Ascending aorta (tissue), 2 donors: ENCODE results near the gene PDZD2. TPM values are rescaled to one million over a fixed set of nuclear protein-coding genes. Genes with fewer than 3 reads are reported as not detected.
"Not testable (repeated sequence)": the region's sequence is repeated elsewhere in the genome, so short reads cannot be mapped to it uniquely, and the experiment has no call there.

Experiments used
- DNase-seq, 2 donors: peaks; one replicate each; pipeline ENCODE4 v3.0.0-alpha.2; 2019; ENCODE audit warnings: low spot score in 2 of 2
- H3K27ac ChIP-seq, 2 donors: fragments of 200-600 bp; sonication (generic); one replicate each; pipeline ENCODE4 v1.5.1; 2016 to 2017; ENCODE audit warnings: mild to moderate bottlenecking in 1 of 2
- H3K27me3 ChIP-seq: fragments of 200-600 bp; sonication (generic); one replicate; pipeline ENCODE4 v1.5.1; 2017
- H3K36me3 ChIP-seq, 2 donors: fragments of 200-600 bp; sonication (generic); one replicate each; pipeline ENCODE4 v1.5.1; 2016
- H3K4me1 ChIP-seq, 2 donors: fragments of 200-600 bp; sonication (generic); one replicate each; pipeline ENCODE4 v1.5.1; 2016 to 2017; ENCODE audit warnings: mild to moderate bottlenecking in 1 of 2
- H3K4me3 ChIP-seq, 2 donors: fragments of 200-600 bp; sonication (generic); one replicate each; pipeline ENCODE4 v1.5.1; 2016 to 2017; ENCODE audit warnings: mild to moderate bottlenecking in 1 of 2
- H3K9me3 ChIP-seq, 2 donors: fragments of 200-600 bp; sonication (generic); one replicate each; pipeline ENCODE4 v1.5.1; 2016
- intact Hi-C: fragments of 100-400 bp; cut with DNase I; formaldehyde crosslinking; loops from one replicate; pipeline ENCODE4 v1.15.1; 2023
- total RNA-seq: library from RNA; depleted of rRNA; stranded (reverse); fragments of >200 nt; gene quantifications from one replicate; pipeline ENCODE4 v1.1.0, GENCODE V29; 2016
- TF ChIP-seq, protein P1 (sequence below), 3 experiments: fragments of 200-600 bp in 2 of 3; fragments of 450-650 bp in 1 of 3; sonication (generic) in 2 of 3; IDR thresholded peaks; one replicate each; pipeline ENCODE4 v1.5.1; 2016 to 2019; ENCODE audit warnings: antibody characterized with exemption in 3 of 3, mild to moderate bottlenecking in 1 of 3, moderate library complexity in 1 of 3

PDZD2 gene
- total RNA-seq, 1 donor from 2014 or later: 8.1 TPM

DNA sequence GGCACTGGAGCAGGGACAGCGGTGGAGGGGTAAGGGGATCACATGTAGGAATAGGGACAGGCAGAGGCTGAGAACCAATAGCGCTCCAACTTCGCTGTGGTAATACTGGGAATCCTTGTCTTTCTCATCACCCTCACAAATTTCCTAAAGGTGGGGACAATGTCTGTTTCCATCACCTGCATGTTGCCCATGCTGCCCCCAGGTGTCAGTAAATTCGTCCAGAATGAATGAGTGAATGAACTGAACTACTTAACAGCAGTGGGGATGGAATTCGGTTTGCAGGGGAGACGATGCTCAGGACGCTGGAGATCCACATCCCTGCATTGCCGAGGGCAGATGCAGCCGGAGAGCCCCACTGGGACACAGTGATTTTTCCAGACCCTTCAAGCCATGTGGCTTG is 129.9 kb downstream of the PDZD2 start:
- H3K27me3 ChIP-seq: no peaks in the 10 kb centered on the region
- H3K4me3 ChIP-seq: no peak overlapping the region
- TF ChIP-seq, protein P1, sequence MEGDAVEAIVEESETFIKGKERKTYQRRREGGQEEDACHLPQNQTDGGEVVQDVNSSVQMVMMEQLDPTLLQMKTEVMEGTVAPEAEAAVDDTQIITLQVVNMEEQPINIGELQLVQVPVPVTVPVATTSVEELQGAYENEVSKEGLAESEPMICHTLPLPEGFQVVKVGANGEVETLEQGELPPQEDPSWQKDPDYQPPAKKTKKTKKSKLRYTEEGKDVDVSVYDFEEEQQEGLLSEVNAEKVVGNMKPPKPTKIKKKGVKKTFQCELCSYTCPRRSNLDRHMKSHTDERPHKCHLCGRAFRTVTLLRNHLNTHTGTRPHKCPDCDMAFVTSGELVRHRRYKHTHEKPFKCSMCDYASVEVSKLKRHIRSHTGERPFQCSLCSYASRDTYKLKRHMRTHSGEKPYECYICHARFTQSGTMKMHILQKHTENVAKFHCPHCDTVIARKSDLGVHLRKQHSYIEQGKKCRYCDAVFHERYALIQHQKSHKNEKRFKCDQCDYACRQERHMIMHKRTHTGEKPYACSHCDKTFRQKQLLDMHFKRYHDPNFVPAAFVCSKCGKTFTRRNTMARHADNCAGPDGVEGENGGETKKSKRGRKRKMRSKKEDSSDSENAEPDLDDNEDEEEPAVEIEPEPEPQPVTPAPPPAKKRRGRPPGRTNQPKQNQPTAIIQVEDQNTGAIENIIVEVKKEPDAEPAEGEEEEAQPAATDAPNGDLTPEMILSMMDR (IDR thresholded peaks at IDR 0.05): no peak
- no peak overlapping the region for H3K27ac ChIP-seq
- H3K36me3 ChIP-seq: no peaks in the 10 kb centered on the region
- no peak for DNase-seq
- H3K4me1 ChIP-seq: peaks cover 0 to 5% of the 10 kb centered on the region in 2 donors
- intact Hi-C loops: no loop called here
- H3K9me3 ChIP-seq: no peaks in the 10 kb centered on the region

DNA sequence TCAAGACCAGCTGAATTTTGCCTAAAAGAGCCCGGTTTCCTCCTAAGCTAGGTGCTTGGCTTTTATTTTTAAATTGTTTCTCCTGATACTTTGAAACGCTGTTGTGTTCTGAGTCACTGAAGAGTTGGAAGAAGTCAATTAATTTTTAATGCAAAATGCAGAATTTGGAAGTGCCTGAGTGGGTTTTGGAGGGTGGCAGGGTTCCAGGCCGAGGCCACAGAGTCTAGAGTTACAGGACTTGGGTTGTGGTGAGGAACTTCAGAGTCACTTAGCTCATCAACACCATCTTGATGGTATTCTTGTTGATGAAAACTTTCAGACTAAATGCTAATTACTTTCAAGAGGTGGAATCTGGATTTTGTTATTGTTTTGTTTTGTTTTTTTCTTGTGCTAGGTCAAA is 130.6 kb downstream of the PDZD2 start:
- Histone ChIP-seq H3K4me3 (no peak overlapping the region), H3K9me3 (no peaks in the 10 kb centered on the region), H3K27ac (no peak overlapping the region), H3K27me3 (no peaks in the 10 kb centered on the region), H3K4me1 (peaks cover 0 to 5% of the 10 kb centered on the region in 2 donors), H3K36me3 (no peaks in the 10 kb centered on the region)
- no peak for DNase-seq
- intact Hi-C loops: no loop called here
- TF ChIP-seq, protein P1 (IDR thresholded peaks at IDR 0.05): no peak

DNA sequence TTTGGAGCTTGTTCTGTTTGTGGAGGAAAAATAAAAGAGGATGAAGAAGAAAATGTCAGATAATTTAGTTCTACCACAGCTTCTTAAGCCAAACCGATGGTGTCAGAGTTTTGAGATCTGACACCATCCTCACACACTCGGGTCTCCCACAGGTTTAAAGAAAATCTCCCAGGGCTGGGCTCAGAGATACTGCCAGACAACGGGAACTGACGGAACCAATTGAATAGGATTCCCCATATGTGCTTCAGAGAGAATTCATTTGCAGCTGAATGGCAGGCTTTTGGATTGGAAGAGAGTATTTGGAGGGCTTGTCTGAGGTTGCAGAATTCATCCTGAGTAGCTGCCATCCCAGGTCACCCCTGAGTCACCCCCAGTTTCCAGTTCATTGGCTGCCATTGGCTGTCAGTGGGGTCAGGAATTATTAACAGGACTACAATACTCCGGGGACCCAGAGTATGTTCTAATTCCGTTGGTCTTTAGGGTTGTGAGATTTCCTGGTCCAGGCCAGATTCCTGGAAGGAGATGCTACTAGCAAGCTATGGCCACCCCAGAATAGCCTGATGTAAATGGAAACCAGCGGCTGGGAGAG is 131.3 kb downstream of the PDZD2 start:
- intact Hi-C loops: loop anchor here (10.0 kb wide), 1 partner anchor 105 kb away; no protein-coding TSS in a partner anchor
- Histone ChIP-seq H3K9me3 (no peaks in the 10 kb centered on the region), H3K27me3 (no peaks in the 10 kb centered on the region), H3K36me3 (no peaks in the 10 kb centered on the region), H3K4me1 (peaks cover 0 to 5% of the 10 kb centered on the region in 2 donors), H3K4me3 (no peak overlapping the region), H3K27ac (no peak overlapping the region)
- TF ChIP-seq, protein P1 (IDR thresholded peaks at IDR 0.05): no peak
- no peak for DNase-seq

DNA sequence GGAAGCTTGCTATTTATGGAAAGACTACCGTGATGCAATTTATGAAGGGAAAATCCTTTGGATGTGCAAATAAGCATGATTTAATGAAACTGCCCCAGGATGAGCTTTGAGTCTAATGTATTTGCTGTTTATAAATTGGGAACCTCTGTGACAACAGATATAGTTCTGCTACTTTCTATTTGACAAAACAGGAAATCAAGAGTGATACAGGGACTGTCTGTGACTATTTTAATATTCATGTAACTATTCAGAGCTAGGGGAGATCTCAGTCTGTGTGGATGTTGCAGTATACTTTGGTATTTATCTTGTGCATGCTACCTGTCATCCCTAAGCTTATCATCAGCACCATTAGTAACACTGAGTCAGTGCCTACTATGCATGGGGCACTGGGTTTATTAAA is 132.1 kb downstream of the PDZD2 start:
- Histone ChIP-seq H3K4me1 (peaks cover 0 to 5% of the 10 kb centered on the region in 2 donors), H3K4me3 (no peak overlapping the region), H3K27me3 (no peaks in the 10 kb centered on the region), H3K27ac (no peak overlapping the region), H3K36me3 (no peaks in the 10 kb centered on the region), H3K9me3 (no peaks in the 10 kb centered on the region)
- intact Hi-C loops: loop anchor here (10.0 kb wide), 1 partner anchor 106 kb away; no protein-coding TSS in a partner anchor
- TF ChIP-seq, protein P1 (IDR thresholded peaks at IDR 0.05): no peak
- DNase-seq: no peak

DNA sequence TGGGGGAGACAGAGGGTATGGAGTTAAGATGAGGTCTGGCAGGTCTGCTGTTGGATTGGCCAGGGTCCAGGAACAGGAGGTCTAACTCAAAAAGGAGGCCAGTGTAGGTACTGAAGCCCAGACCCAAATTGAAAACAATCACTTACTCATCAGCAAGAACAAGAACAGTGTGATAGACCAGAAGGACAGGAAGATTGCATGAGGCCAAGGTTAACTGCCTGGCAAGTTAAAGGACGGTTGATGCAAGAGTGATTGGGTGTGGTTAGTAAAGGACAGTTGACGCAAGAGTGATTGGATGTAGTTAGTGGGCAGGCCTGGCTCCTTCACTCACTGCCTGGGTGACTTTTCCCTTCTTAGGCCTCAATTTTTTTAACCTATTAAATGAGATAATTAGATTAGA is 132.6 kb downstream of the PDZD2 start:
- Histone ChIP-seq H3K27ac (no peak overlapping the region), H3K4me1 (peaks cover 0 to 5% of the 10 kb centered on the region in 2 donors), H3K27me3 (no peaks in the 10 kb centered on the region), H3K4me3 (no peak overlapping the region), H3K9me3 (no peaks in the 10 kb centered on the region), H3K36me3 (no peaks in the 10 kb centered on the region)
- intact Hi-C loops: loop anchor here (10.0 kb wide), 1 partner anchor 107 kb away; no protein-coding TSS in a partner anchor
- DNase-seq: no peak
- TF ChIP-seq, protein P1 (IDR thresholded peaks at IDR 0.05): no peak

DNA sequence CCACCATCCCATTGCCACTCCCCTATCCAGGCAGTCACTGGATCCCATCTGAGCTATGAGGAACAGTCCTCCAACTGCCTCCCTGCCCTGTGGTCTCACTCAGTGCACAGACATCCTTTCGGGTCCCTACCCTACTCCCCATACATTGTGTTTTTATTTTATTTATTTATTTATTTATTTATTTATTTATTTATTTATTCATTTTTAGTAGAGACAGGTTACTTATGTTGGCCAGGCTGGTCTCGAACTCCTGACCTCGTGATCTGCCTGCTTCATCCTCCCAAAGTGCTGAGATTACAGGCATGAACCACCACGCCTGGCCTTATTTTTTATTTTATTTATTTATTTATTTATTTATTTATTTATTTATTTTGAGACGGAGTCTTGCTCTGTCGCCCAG is 137.4 kb downstream of the PDZD2 start:
- H3K27me3 ChIP-seq, H3K9me3 ChIP-seq, H3K4me3 ChIP-seq, H3K36me3 ChIP-seq, DNase-seq, H3K4me1 ChIP-seq: not testable (repeated sequence)
- peak overlapping the region in 1 of 2 donors; percentile 63 for H3K27ac ChIP-seq
- intact Hi-C loops: loop anchor here (10.0 kb wide), 1 partner anchor 111 kb away; no protein-coding TSS in a partner anchor
